Osteocyte (in vitro differentiated cells): ENCODE results near the gene POU2AF3. TPM values are rescaled to one million over a fixed set of nuclear protein-coding genes. Genes with fewer than 3 reads are reported as not detected.

ENCODE experiments used
- DNase-seq: peaks from one replicate; pipeline ENCODE4 v3.0.0; 2021; ENCODE audit warnings: mixed read lengths; ENCODE audit not compliant: unreplicated experiment; ENCODE audit errors: extremely low spot score
- H3K27ac Mint-ChIP-seq: one replicate; pipeline ENCODE4 v1.8.0; 2021; ENCODE audit warnings: mild to moderate bottlenecking, mixed read lengths; ENCODE audit not compliant: unreplicated experiment
- H3K27me3 Mint-ChIP-seq: one replicate; pipeline ENCODE4 v1.8.0; 2021; ENCODE audit warnings: mixed read lengths; ENCODE audit not compliant: unreplicated experiment
- H3K36me3 Mint-ChIP-seq: one replicate; pipeline ENCODE4 v1.8.0; 2021; ENCODE audit warnings: mixed read lengths; ENCODE audit not compliant: unreplicated experiment
- H3K4me1 Mint-ChIP-seq: one replicate; pipeline ENCODE4 v1.8.0; 2021; ENCODE audit warnings: mixed read lengths; ENCODE audit not compliant: unreplicated experiment
- H3K4me3 Mint-ChIP-seq: one replicate; pipeline ENCODE4 v1.8.0; 2021; ENCODE audit warnings: mild to moderate bottlenecking, moderate library complexity, mixed read lengths; ENCODE audit not compliant: unreplicated experiment
- H3K9me3 Mint-ChIP-seq: one replicate; pipeline ENCODE4 v1.8.0; 2021; ENCODE audit warnings: mixed read lengths; ENCODE audit not compliant: unreplicated experiment
- CTCF ChIP-seq: fragments of 200-600 bp; sonication (generic); IDR thresholded peaks from 2 replicates; pipeline ENCODE4 v1.5.0; 2021; ENCODE audit warnings: antibody characterized with exemption, mild to moderate bottlenecking, moderate library complexity
- total RNA-seq: library from RNA; stranded (reverse); gene quantifications from 2 replicates; pipeline ENCODE4 v1.2.1, GENCODE V29; 2021

POU2AF3 gene
- total RNA-seq, 1 donor from 2014 or later, result not detected

- no peak for TF ChIP-seq CTCF
- DNase-seq, result no peak
- H3K4me3 Mint-ChIP-seq, result no peak overlapping the region
- H3K4me1 Mint-ChIP-seq, result no peaks in the 10 kb centered on the region
- no peak overlapping the region for H3K27ac Mint-ChIP-seq
- no peaks in the 10 kb centered on the region for H3K9me3 Mint-ChIP-seq
- H3K36me3 Mint-ChIP-seq, result no peaks in the 10 kb centered on the region
- H3K27me3 Mint-ChIP-seq, result peaks cover 28% of the 10 kb centered on the region
These were observed 32.0 kb downstream of the POU2AF3 start for GRCh38 chr11:111330234-111330893.

GRCh38 chr11:111331711-111332479 is 33.5 kb downstream of the POU2AF3 start:
- no peak for TF ChIP-seq CTCF
- Mint-ChIP-seq H3K27me3 (peaks cover 21% of the 10 kb centered on the region), H3K9me3 (no peaks in the 10 kb centered on the region), H3K4me1 (no peaks in the 10 kb centered on the region), H3K36me3 (no peaks in the 10 kb centered on the region), H3K27ac (no peak overlapping the region), H3K4me3 (no peak overlapping the region)
- DNase-seq, result no peak

GRCh38 chr11:111334532-111335502 is 36.5 kb downstream of the POU2AF3 start:
- no peak for TF ChIP-seq CTCF
- peaks cover 11% of the 10 kb centered on the region for H3K9me3 Mint-ChIP-seq
- H3K4me3 Mint-ChIP-seq, result no peak overlapping the region
- no peaks in the 10 kb centered on the region for H3K36me3 Mint-ChIP-seq
- H3K27ac Mint-ChIP-seq, result no peak overlapping the region
- peaks cover 26% of the 10 kb centered on the region for H3K27me3 Mint-ChIP-seq
- no peaks in the 10 kb centered on the region for H3K4me1 Mint-ChIP-seq
- DNase-seq, result no peak

GRCh38 chr11:111335549-111335948 is 37.2 kb downstream of the POU2AF3 start:
- Mint-ChIP-seq H3K9me3 (peaks cover 18% of the 10 kb centered on the region), H3K27ac (no peak overlapping the region), H3K4me3 (no peak overlapping the region), H3K27me3 (peaks cover 26% of the 10 kb centered on the region), H3K4me1 (no peaks in the 10 kb centered on the region), H3K36me3 (no peaks in the 10 kb centered on the region)
- DNase-seq, result no peak
- TF ChIP-seq CTCF, result no peak
